ENCODE measurements around the gene SOHLH1.

The SOHLH1 gene

DNA sequence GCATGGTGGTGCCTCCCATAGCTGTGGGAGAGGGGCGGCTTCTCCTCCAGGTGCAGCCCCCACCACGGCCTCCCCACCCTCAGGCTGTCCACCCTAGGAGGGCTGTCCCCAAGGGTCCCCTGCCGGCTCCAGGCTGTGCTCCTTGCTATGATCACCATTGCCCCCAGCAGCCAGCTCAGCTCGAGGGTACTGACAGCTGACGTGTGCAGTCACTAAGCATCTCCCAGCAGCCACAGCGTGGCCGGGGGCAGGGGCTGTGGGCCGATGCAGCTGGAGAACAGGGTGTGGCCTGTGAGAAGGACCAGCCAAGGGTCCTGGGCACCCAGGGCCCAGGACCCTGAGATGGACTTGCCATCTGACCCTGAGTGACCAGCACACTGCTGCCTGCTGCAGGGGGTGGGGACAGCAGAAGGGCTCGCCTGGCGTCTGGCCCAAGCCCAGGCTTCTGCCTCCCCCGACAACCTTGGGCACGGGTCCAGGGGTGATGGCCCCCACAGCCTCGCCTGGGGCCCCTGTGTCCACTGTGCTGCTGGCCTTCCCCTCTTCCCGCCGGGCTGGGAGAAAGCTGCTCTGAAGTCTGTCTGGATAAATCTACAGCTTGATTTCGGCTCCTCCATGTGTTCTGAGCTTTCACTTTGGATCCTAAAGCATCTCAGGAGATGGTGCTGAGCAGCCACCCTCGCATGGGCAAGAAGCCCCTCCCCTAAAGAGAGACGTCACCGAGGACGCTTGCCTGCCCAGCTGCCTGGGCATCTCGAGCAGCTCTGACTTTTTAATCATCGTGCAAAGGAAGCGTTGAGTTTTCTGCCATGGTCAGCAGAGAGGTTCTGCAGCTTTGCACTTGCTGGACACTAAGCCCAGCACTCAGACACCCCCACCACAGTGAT lies 8.2 kb upstream of the SOHLH1 start:
- TF ChIP-seq, protein P1, sequence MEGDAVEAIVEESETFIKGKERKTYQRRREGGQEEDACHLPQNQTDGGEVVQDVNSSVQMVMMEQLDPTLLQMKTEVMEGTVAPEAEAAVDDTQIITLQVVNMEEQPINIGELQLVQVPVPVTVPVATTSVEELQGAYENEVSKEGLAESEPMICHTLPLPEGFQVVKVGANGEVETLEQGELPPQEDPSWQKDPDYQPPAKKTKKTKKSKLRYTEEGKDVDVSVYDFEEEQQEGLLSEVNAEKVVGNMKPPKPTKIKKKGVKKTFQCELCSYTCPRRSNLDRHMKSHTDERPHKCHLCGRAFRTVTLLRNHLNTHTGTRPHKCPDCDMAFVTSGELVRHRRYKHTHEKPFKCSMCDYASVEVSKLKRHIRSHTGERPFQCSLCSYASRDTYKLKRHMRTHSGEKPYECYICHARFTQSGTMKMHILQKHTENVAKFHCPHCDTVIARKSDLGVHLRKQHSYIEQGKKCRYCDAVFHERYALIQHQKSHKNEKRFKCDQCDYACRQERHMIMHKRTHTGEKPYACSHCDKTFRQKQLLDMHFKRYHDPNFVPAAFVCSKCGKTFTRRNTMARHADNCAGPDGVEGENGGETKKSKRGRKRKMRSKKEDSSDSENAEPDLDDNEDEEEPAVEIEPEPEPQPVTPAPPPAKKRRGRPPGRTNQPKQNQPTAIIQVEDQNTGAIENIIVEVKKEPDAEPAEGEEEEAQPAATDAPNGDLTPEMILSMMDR (conservative IDR thresholded peaks at IDR 0.05) = no peak
- H3K27ac ChIP-seq = no peak overlapping the region

DNA sequence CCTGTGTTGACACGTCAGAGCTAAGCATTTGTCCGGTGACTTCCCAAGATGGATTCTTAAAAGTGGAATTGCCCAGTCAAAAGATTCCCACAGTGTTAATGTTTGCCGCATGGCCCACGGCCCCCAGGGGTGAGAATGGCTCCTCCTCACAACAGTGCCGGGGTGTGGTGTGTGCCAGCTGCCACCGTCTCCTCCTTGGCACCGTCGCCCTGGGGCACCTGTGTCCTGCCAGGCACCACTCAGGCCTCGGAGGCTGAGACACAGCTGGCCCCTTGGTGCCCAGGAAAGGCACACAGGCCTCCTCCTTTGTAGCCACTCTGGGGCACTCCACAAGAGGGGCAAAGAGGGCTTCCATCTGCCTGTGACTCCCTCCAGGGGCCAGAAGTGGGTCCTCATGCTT lies 7.0 kb upstream of the SOHLH1 start:
- H3K27ac ChIP-seq = no peak overlapping the region; the same call in 1 of the 2 replicates
- TF ChIP-seq, protein P1 (conservative IDR thresholded peaks at IDR 0.05) = no peak

DNA sequence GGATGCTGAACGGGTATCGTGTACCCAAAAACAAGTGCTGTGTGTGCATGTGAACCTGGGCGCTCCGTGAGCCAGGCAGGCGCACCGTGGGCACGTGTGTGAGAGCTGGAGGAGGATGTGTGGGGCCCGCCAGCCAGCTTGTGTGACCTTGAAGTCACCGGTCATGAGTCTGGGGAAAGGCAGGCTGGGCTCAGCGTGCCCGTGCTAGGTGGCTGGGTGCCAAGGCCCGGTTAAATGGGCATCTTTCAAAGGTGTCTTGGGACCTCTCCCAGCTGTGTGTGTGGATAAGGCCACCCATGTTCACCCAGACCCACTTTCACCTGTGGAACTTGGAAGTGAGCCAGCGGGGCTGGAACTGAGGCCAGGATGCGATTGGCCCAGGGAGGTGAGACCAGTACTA lies 6.1 kb upstream of the SOHLH1 start:
- TF ChIP-seq, protein P1 (conservative IDR thresholded peaks at IDR 0.05) = no peak
- H3K27ac ChIP-seq = peak overlapping the region; percentile 22; the same call in 1 of the 2 replicates

DNA sequence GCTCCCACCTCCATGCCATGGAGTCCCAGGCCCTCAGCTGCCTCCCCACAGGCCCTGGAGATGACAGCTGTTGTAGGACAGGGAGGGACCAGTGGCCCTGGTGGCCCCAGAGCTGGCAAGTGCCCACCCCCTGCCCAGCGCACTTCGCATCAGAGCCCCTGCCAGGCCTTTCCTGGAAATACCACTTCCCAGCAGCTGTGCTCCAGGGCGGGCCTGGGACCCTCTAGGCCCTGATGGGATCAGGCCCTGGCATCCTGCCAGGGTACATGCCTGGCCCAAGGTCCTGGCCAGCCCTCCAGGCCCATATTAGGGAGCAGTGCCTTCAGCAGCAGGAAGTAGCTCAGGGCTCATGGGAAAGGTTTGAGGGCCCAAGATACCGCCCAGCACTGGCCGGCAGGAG lies 5.2 kb upstream of the SOHLH1 start:
- no peak overlapping the region; the same call in 1 of the 2 replicates for H3K27ac ChIP-seq
- TF ChIP-seq, protein P1 (conservative IDR thresholded peaks at IDR 0.05) = no peak

DNA sequence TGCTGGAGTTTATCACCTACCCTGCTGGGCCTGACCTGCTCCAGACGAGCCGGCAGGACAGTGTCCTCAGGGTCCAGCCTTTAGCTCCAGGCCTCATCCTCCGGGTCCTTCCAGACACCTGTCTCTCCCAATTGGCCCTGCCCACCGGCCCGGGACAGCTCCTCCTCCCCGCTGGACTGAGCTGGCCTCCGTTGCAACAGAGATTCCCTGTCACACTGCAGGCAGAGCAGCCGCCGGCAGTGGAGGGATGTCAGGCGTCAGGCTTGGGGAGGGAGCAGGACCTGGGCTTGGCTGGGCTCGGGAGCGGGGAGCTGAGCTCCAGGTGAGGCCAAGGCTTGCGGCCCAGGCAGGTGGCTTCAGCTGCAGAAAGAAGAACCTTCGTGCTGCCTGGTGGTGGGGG lies 4.4 kb upstream of the SOHLH1 start:
- TF ChIP-seq, protein P1 (conservative IDR thresholded peaks at IDR 0.05) = no peak
- H3K27ac ChIP-seq = no peak overlapping the region

DNA sequence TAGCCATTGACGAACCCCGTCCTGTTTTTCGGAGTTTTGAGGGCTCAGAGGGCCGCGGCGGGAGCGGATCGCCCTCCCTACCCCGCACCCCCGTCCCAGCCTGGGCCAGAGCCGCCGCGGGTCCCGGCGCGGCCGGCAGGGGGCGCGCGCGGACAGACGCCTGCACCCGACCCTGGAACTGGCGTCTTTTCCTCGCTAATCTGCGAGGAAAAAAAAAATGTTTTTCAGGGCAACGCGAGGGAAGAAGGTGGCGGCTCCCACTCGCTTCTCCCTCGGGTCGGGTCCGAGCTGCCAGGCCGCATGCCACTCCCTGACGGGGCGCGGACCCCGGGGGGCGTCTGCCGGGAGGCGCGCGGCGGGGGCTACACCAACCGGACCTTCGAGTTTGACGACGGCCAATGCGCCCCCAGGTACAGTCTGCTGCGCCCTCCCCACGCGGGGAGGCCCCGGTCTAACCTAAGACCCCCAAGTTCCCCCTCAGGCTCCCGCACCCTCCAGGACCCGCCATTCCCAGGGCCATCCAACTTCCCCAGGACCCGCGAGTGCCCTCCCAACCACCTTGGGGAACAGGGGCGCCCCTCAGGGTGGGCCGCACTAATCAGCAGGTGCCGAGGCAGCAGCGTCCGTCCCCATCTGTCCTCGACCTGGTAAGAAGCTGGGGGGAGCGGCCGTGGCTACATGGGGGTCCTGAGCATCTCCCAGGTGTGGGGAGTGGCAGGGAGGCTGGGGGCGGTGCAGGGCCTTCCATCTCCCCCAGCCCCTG lies 2.9 kb upstream of the SOHLH1 start, which contains the start of gene KCNT1:
TSS of gene KCNT1 (plus strand) at position 227 of the 763 bp plus-strand sequence. CDS start at position 301, 74 bp downstream.
- peak within 1 kb of the TSS; percentile 53; the same call in 1 of the 2 replicates for H3K27ac ChIP-seq
- TF ChIP-seq, protein P1 (conservative IDR thresholded peaks at IDR 0.05) = peak; percentile 100
